Mesenchymal stem cell (in vitro differentiated cells and primary cell): ENCODE results near the gene BEND2.

ENCODE experiments used
- DNase-seq: peaks from one replicate; pipeline ENCODE4 v3.0.0-alpha.2; 2013
- H2AFZ ChIP-seq: one replicate; pipeline ENCODE4 v1.6.1; 2013; ENCODE audit warnings: low read depth, mild to moderate bottlenecking, control low read depth, inconsistent platforms, low read length, moderate library complexity
- H2AK5ac ChIP-seq: 2 replicates; pipeline ENCODE4 v1.6.1; 2013; ENCODE audit warnings: low read length, moderate library complexity, mild to moderate bottlenecking, inconsistent platforms; ENCODE audit not compliant: severe bottlenecking
- H2BK120ac ChIP-seq: one replicate; pipeline ENCODE4 v1.6.1; 2013; ENCODE audit warnings: low read depth, mild to moderate bottlenecking, inconsistent platforms, low read length, moderate library complexity
- H2BK12ac ChIP-seq, 2 experiments: one replicate each; pipeline ENCODE4 v1.6.1; 2013; ENCODE audit warnings: inconsistent platforms in 2 of 2, low read length in 2 of 2, mild to moderate bottlenecking in 2 of 2, moderate library complexity in 2 of 2, control low read depth in 1 of 2
- H2BK15ac ChIP-seq: one replicate; pipeline ENCODE4 v1.6.1; 2013; ENCODE audit warnings: mild to moderate bottlenecking, low read depth, inconsistent platforms; ENCODE audit not compliant: poor library complexity, severe bottlenecking
- H2BK5ac ChIP-seq: 2 replicates; pipeline ENCODE4 v1.6.1; 2013; ENCODE audit warnings: low read depth, mild to moderate bottlenecking, low read length, control low read depth, inconsistent platforms; ENCODE audit not compliant: poor library complexity, severe bottlenecking
- H3K14ac ChIP-seq, 2 experiments: one replicate each; pipeline ENCODE4 v1.6.1; 2013; ENCODE audit warnings: inconsistent platforms in 2 of 2, low read length in 2 of 2, control low read depth in 1 of 2, mild to moderate bottlenecking in 1 of 2, moderate library complexity in 1 of 2
- H3K18ac ChIP-seq, 2 experiments: one replicate each; pipeline ENCODE4 v1.6.1; 2013; ENCODE audit warnings: inconsistent platforms in 2 of 2, low read length in 2 of 2, control low read depth in 1 of 2, low read depth in 1 of 2, mild to moderate bottlenecking in 1 of 2
- H3K23ac ChIP-seq, 2 experiments: one replicate each; pipeline ENCODE4 v1.6.1; 2013; ENCODE audit warnings: inconsistent platforms in 2 of 2, low read length in 2 of 2, mild to moderate bottlenecking in 2 of 2, moderate library complexity in 2 of 2, control low read depth in 1 of 2
- H3K27ac ChIP-seq: 2 replicates; pipeline ENCODE4 v1.5.1; 2013; ENCODE audit warnings: mild to moderate bottlenecking, moderate library complexity, low read length, control low read depth, inconsistent platforms; ENCODE audit not compliant: poor library complexity, severe bottlenecking
- H3K27me3 ChIP-seq, 2 experiments: 2 replicates each; pipeline versions ENCODE4 v1.6.1 to v1.7.0; 2013; ENCODE audit warnings: low read length in 2 of 2, mild to moderate bottlenecking in 2 of 2, moderate library complexity in 2 of 2, control low read depth in 1 of 2, inconsistent platforms in 1 of 2; ENCODE audit not compliant: control insufficient read depth in 1 of 2, insufficient read depth in 1 of 2
- H3K36me3 ChIP-seq, 2 experiments: 2 replicates each; pipeline versions ENCODE4 v1.6.1 to v1.7.0; 2013; ENCODE audit warnings: low read length in 2 of 2, control low read depth in 1 of 2, inconsistent platforms in 1 of 2, low read depth in 1 of 2, mild to moderate bottlenecking in 1 of 2; ENCODE audit not compliant: insufficient read depth in 2 of 2, control insufficient read depth in 1 of 2
- H3K4ac ChIP-seq, 2 experiments: one replicate each; pipeline ENCODE4 v1.6.1; 2013; ENCODE audit warnings: inconsistent platforms in 2 of 2, low read length in 2 of 2, mild to moderate bottlenecking in 2 of 2, moderate library complexity in 2 of 2, control low read depth in 1 of 2, low read depth in 1 of 2
- H3K4me1 ChIP-seq: 2 replicates; pipeline ENCODE4 v1.6.1; 2013; ENCODE audit warnings: low read depth, low read length, control low read depth; ENCODE audit not compliant: control insufficient read depth, insufficient read depth
- H3K4me2 ChIP-seq: 2 replicates; pipeline ENCODE4 v1.6.1; 2013; ENCODE audit warnings: low read length, mild to moderate bottlenecking, inconsistent platforms; ENCODE audit not compliant: poor library complexity, severe bottlenecking
- H3K4me3 ChIP-seq, 2 experiments: 2 replicates each; pipeline versions ENCODE4 v1.5.1 to v1.7.0; 2013; ENCODE audit warnings: low read length in 2 of 2, mild to moderate bottlenecking in 2 of 2, control low read depth in 1 of 2, low read depth in 1 of 2; ENCODE audit not compliant: insufficient read depth in 1 of 2
- H3K79me1 ChIP-seq: replicated peaks from 2 replicates; pipeline ENCODE4 v1.6.1; 2013; ENCODE audit warnings: mild to moderate bottlenecking, control low read depth, low read length, inconsistent platforms; ENCODE audit not compliant: poor library complexity, severe bottlenecking
- H3K9ac ChIP-seq: 2 replicates; pipeline ENCODE4 v1.7.0; 2013; ENCODE audit warnings: mild to moderate bottlenecking, low read length, moderate library complexity
- H3K9me3 ChIP-seq: 2 replicates; pipeline ENCODE4 v1.7.0; 2013; ENCODE audit warnings: mild to moderate bottlenecking, low read length; ENCODE audit not compliant: control insufficient read depth
- H4K8ac ChIP-seq: one replicate; pipeline ENCODE4 v1.6.1; 2013; ENCODE audit warnings: inconsistent platforms, mild to moderate bottlenecking, low read length, moderate library complexity
- H4K91ac ChIP-seq: one replicate; pipeline ENCODE4 v1.6.1; 2013; ENCODE audit warnings: mild to moderate bottlenecking, low read length, inconsistent platforms
- WGBS: methylation state at CpG from one replicate; pipeline ENCODE4 v1.1.7; 2013; ENCODE audit warnings: mixed read lengths; 5-methylcytosine and 5-hydroxymethylcytosine counted together

Gene BEND2

DNA sequence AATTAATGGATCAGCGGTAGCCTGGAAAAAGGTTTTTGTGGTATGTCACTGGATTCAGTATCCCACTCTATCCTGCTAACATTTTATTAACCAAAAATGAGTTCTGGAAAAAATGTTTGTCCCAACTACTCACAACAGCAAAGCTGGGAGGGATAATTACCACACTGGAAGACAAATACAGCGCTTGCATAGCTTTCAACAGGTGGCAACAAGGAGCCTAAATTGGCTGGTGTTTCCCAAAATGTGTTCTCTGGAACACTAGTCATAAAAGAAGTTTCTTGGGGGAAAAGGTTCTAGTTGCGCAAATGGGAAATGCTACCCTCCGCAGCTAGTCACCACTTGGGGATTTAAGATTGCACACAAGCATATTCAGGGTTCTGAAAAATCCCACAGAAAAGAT, 54.6 kb downstream of the BEND2 start:
- Histone ChIP-seq H3K9me3 (no peaks in the 10 kb centered on the region), H4K91ac (no peak overlapping the region), H2AK5ac (no peak overlapping the region), H2BK5ac (no peak overlapping the region), H3K4me2 (no peak overlapping the region), H3K14ac (no peak overlapping the region), H2AFZ (no peak overlapping the region), H2BK12ac (no peak overlapping the region), H3K4ac (no peak overlapping the region), H3K27me3 (peaks cover 0 to 2% of the 10 kb centered on the region in 2 experiments), H3K18ac (no peak overlapping the region), H2BK15ac (no peak overlapping the region), H2BK120ac (no peak overlapping the region), H3K36me3 (no peaks in the 10 kb centered on the region), H3K4me1 (no peaks in the 10 kb centered on the region), H3K4me3 (no peak overlapping the region), H3K27ac (no peak overlapping the region), H3K79me1 (no peaks in the 10 kb centered on the region), H4K8ac (no peak overlapping the region), H3K9ac (no peak overlapping the region), H3K23ac (no peak overlapping the region)
- 87% methylated on average over 3 of the region's 4 CpGs for WGBS
- DNase-seq, result no peak

DNA sequence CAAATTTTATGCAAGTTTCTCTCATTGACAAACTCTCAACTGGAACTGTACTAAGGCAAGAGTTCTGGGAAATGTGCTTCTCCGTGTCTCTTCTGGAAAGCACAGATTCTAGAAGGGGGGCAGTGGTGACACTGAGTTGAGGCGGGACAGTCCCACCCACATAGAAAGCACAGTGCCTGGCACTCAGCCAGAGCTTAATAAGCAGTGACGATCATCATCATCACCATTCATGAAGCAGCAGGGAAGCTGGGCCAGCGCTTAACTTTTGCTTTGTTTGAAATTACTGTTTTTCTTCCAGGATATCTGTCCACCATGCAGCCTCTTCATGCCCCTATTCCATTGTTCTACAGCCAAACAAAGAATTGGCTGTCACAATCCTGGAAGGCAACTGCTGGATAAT, 60.3 kb downstream of the BEND2 start:
- H3K4me3 ChIP-seq, result no peak overlapping the region
- H3K9me3 ChIP-seq, result no peaks in the 10 kb centered on the region
- H3K4me1 ChIP-seq, result no peaks in the 10 kb centered on the region
- H2BK120ac ChIP-seq, result no peak overlapping the region
- no peak for DNase-seq
- H3K23ac ChIP-seq, result no peak overlapping the region
- no peak overlapping the region for H4K91ac ChIP-seq
- H2BK5ac ChIP-seq, result no peak overlapping the region
- no peak overlapping the region for H2AFZ ChIP-seq
- H3K27ac ChIP-seq, result no peak overlapping the region
- H3K27me3 ChIP-seq, result no peaks in the 10 kb centered on the region
- no peak overlapping the region for H3K4me2 ChIP-seq
- 89% methylated on average over 4 of the region's 4 CpGs for WGBS
- H2BK12ac ChIP-seq, result no peak overlapping the region
- no peak overlapping the region for H3K9ac ChIP-seq
- no peak overlapping the region for H2BK15ac ChIP-seq
- H3K4ac ChIP-seq, result no peak overlapping the region
- H3K79me1 ChIP-seq, result no peaks in the 10 kb centered on the region
- H3K36me3 ChIP-seq, result no peaks in the 10 kb centered on the region
- no peak overlapping the region for H4K8ac ChIP-seq
- H2AK5ac ChIP-seq, result no peak overlapping the region
- H3K18ac ChIP-seq, result no peak overlapping the region
- H3K14ac ChIP-seq, result no peak overlapping the region

GRCh38 chrX:18158963-18159362, 61.7 kb downstream of the BEND2 start:
- no CpG with 5 or more reads among the region's 2 CpGs for WGBS
- Histone ChIP-seq H3K4me2 (no peak overlapping the region), H3K4ac (no peak overlapping the region), H3K18ac (no peak overlapping the region), H3K27ac (no peak overlapping the region), H3K27me3 (no peaks in the 10 kb centered on the region), H3K36me3 (no peaks in the 10 kb centered on the region), H2BK120ac (no peak overlapping the region), H2BK15ac (no peak overlapping the region), H3K14ac (no peak overlapping the region), H3K23ac (no peak overlapping the region), H4K8ac (no peak overlapping the region), H3K9ac (no peak overlapping the region), H4K91ac (no peak overlapping the region), H3K4me3 (no peak overlapping the region), H3K79me1 (no peaks in the 10 kb centered on the region), H2BK12ac (no peak overlapping the region), H3K9me3 (no peaks in the 10 kb centered on the region), H2BK5ac (no peak overlapping the region), H2AFZ (no peak overlapping the region), H2AK5ac (no peak overlapping the region), H3K4me1 (no peaks in the 10 kb centered on the region)
- DNase-seq, result no peak

DNA sequence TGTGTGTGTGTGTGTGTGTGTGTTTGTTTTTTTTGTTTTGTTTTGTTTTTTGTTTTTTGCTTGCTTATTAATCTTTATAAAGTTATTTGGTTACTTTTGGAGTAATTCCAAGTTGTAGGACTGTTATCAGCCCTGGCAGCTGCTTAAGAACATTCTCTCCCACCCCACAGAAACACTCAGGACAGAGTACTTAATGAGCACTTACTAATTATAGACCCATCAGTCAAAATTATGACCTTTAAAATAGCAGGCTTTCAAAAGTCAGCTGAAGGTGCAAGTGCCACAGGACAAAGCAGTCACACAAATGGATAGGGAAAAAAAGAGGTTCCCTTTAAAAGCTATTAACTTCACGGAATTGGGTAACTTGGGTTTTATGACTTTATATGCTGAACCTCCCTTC, 69.0 kb downstream of the BEND2 start:
- Histone ChIP-seq H3K79me1 (no peaks in the 10 kb centered on the region), H3K4ac (no peak overlapping the region), H3K4me1 (no peaks in the 10 kb centered on the region), H3K9me3 (no peaks in the 10 kb centered on the region), H4K91ac (no peak overlapping the region), H3K23ac (no peak overlapping the region), H3K27ac (no peak overlapping the region), H2BK5ac (no peak overlapping the region), H4K8ac (no peak overlapping the region), H2BK12ac (no peak overlapping the region), H3K4me2 (no peak overlapping the region), H3K4me3 (no peak overlapping the region), H3K36me3 (no peaks in the 10 kb centered on the region), H3K18ac (no peak overlapping the region), H3K27me3 (no peaks in the 10 kb centered on the region), H2AK5ac (no peak overlapping the region), H2BK15ac (no peak overlapping the region), H3K14ac (no peak overlapping the region), H3K9ac (no peak overlapping the region), H2AFZ (no peak overlapping the region), H2BK120ac (no peak overlapping the region)
- WGBS, result 100% methylated on average over 1 of the region's 1 CpG
- no peak for DNase-seq
